K562 (cell line): ENCODE data around the gene ASCC1. TPM values are rescaled to one million over a fixed set of nuclear protein-coding genes. Genes with fewer than 3 reads are reported as not detected.

Experiments used
- HMBOX1 ChIP-seq: sonication (generic); IDR thresholded peaks from 2 replicates; pipeline ENCODE4 v1.6.1; 2016
- HSF4 ChIP-seq: fragments of 250-450 bp; sonication (Bioruptor Pico); IDR thresholded peaks from 2 replicates; pipeline ENCODE4 v2.1.2; 2022; ENCODE audit warnings: mild to moderate bottlenecking, moderate library complexity, borderline replicate concordance
- PURB ChIP-seq: sonication (generic); formaldehyde crosslinking; IDR thresholded peaks from 2 replicates; pipeline ENCODE4 v1.9.0; 2021; ENCODE audit warnings: low read depth, mild to moderate bottlenecking, missing genetic modification reagents
- STAT5B ChIP-seq: fragments of 250-450 bp; sonication (Bioruptor Pico); IDR thresholded peaks from 2 replicates; pipeline ENCODE4 v1.8.0; 2021; ENCODE audit warnings: mild to moderate bottlenecking, inconsistent platforms
- XRCC3 ChIP-seq: fragments of 450-650 bp; IDR thresholded peaks from 2 replicates; pipeline ENCODE4 v1.6.1; 2017; ENCODE audit warnings: mild to moderate bottlenecking, moderate library complexity
- ZBTB2 ChIP-seq: fragments of 450-650 bp; IDR thresholded peaks from 2 replicates; pipeline ENCODE4 v1.6.1; 2016; ENCODE audit warnings: antibody characterized with exemption
- ZNF311 ChIP-seq: fragments of 250-450 bp; sonication (Bioruptor Pico); IDR thresholded peaks from 2 replicates; pipeline ENCODE4 v1.4.0; 2020; ENCODE audit warnings: mild to moderate bottlenecking, moderate library complexity
- polyA plus RNA-seq, 8 experiments: library from polyadenylated mRNA; depleted of rRNA in 4 of 8; stranded (reverse) in 5 of 8; unstranded in 3 of 8; fragments of >200 nt; fragmentation: Nextera tagmentation in 2 of 8; fragmentation: Illumina TruSeq in 1 of 8; extraction: Ambion mirVana in 2 of 8; extraction: Trizol in 1 of 8; gene quantifications; 2 replicates each; pipeline versions ENCODE4 v1.2.1 to v1.2.3, GENCODE V29; 2011 to 2014; ENCODE audit warnings: inconsistent platforms in 1 of 8, missing spikeins in 1 of 8
- total RNA-seq, 7 experiments: library from RNA; depleted of rRNA in 6 of 7; stranded (reverse); fragments of >200 nt in 6 of 7; fragmentation: Illumina TruSeq in 2 of 7; extraction: Trizol in 2 of 7; gene quantifications; 2 replicates each; pipeline versions ENCODE4 v1.2.1 to v1.2.3, GENCODE V29; 2011 to 2021; ENCODE audit warnings: low replicate concordance in 1 of 7
- TF ChIP-seq, protein P1 (sequence below), 3 experiments: fragments of 200-800 bp in 1 of 3; fragments of 250-450 bp in 1 of 3; fragments of 450-650 bp in 1 of 3; sonication (Bioruptor Pico) in 1 of 3; sonication (Bioruptor generic) in 1 of 3; formaldehyde crosslinking in 1 of 3; IDR thresholded peaks; 2 replicates each; pipeline versions ENCODE4 v1.6.1 to v1.8.0; 2016 to 2022; ENCODE audit warnings: mild to moderate bottlenecking in 2 of 3, missing genetic modification characterization in 2 of 3, missing compliant biosample characterization in 1 of 3, moderate library complexity in 1 of 3
- TF ChIP-seq, protein P2 (sequence below): fragments of 450-650 bp; IDR thresholded peaks from 2 replicates; pipeline ENCODE4 v1.6.1; 2014; ENCODE audit warnings: low read depth, mild to moderate bottlenecking, moderate library complexity, borderline replicate concordance

The ASCC1 gene
- total and polyA plus RNA-seq, 9 of the 15 experiments (the other 6 are each of a cell fraction or from before 2014, with no cell fraction given): 31.7 to 73.3 (median 52.8) TPM

DNA sequence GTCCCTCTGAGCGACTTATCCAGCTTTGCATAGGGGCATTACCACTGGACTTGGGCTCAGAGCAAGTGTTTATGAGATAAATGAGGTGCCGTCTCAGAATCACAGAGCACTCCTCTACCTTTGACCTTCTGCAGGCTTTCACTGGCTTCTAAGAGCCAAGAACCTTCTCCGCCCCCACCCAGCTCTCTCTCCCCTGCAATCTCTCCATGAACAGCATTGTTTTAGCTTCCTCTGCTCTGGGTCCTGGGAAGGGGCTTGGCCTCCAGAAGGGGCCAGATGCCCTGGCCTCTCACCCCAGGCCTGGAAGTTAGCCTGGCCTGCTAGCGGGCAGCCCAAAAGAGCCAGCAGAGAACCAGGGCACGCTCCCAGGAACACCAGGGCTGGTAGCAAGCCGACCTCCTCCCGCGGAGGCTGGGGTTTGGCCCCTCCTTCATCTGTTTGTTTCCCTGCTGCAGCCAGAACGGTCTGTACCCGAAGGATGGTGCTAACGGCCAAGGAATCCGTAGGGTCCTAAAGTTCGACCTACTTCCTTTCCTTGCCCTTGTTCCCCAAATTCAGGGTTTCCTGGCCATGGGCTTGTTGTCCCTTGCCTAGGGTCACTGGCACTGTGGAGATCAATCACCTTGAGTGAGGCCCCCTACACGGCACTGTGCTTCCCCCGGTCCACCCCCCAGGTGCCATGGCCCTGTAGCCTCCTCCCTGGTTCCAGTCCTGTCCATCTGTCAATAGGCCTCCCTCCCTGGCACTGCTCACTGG lies 38.9 kb upstream of the ASCC1 start (continued):
- TF ChIP-seq, protein P1, sequence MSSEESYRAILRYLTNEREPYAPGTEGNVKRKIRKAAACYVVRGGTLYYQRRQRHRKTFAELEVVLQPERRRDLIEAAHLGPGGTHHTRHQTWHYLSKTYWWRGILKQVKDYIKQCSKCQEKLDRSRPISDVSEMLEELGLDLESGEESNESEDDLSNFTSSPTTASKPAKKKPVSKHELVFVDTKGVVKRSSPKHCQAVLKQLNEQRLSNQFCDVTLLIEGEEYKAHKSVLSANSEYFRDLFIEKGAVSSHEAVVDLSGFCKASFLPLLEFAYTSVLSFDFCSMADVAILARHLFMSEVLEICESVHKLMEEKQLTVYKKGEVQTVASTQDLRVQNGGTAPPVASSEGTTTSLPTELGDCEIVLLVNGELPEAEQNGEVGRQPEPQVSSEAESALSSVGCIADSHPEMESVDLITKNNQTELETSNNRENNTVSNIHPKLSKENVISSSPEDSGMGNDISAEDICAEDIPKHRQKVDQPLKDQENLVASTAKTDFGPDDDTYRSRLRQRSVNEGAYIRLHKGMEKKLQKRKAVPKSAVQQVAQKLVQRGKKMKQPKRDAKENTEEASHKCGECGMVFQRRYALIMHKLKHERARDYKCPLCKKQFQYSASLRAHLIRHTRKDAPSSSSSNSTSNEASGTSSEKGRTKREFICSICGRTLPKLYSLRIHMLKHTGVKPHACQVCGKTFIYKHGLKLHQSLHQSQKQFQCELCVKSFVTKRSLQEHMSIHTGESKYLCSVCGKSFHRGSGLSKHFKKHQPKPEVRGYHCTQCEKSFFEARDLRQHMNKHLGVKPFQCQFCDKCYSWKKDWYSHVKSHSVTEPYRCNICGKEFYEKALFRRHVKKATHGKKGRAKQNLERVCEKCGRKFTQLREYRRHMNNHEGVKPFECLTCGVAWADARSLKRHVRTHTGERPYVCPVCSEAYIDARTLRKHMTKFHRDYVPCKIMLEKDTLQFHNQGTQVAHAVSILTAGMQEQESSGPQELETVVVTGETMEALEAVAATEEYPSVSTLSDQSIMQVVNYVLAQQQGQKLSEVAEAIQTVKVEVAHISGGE (CRISPR knock-in tag; IDR thresholded peaks at IDR 0.05): peak in 1 of 3 experiments; percentile 58; a peak in 1 of 6 replicates
- no peak for TF ChIP-seq XRCC3
- no peak for TF ChIP-seq PURB
- 0 out of 2 replicates have a peak, but pooled peaks have one; percentile 39 for TF ChIP-seq ZNF311 (CRISPR knock-in tag)
- TF ChIP-seq HSF4 (CRISPR knock-in tag): no peak
- TF ChIP-seq HMBOX1: no peak
- TF ChIP-seq, protein P2, sequence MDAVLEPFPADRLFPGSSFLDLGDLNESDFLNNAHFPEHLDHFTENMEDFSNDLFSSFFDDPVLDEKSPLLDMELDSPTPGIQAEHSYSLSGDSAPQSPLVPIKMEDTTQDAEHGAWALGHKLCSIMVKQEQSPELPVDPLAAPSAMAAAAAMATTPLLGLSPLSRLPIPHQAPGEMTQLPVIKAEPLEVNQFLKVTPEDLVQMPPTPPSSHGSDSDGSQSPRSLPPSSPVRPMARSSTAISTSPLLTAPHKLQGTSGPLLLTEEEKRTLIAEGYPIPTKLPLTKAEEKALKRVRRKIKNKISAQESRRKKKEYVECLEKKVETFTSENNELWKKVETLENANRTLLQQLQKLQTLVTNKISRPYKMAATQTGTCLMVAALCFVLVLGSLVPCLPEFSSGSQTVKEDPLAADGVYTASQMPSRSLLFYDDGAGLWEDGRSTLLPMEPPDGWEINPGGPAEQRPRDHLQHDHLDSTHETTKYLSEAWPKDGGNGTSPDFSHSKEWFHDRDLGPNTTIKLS: peak; percentile 45; the same call in 1 of the 2 replicates
- no peak for TF ChIP-seq STAT5B (CRISPR knock-in tag)
- 0 out of 2 replicates have a peak, but pooled peaks have one; percentile 19 for TF ChIP-seq ZBTB2
